OCI-LY3 (cell line): ENCODE results near the gene CALHM3.
"Not testable (repeated sequence)": the region's sequence is repeated elsewhere in the genome, so short reads cannot be mapped to it uniquely, and the experiment has no call there.

Source experiments
- H2AFZ ChIP-seq: fragments of 200-600, 300-600 bp; shearing (Covaris generic); 2 replicates; pipeline ENCODE4 v1.6.0; 2014; ENCODE audit warnings: antibody characterized with exemption, low read depth, low read length
- H3K27ac ChIP-seq: fragments of 200-600, 300-600 bp; sonication (generic); 2 replicates; pipeline ENCODE4 v1.5.1; 2014; ENCODE audit warnings: mild to moderate bottlenecking, low read length, moderate library complexity, mixed read lengths
- H3K27me3 ChIP-seq: fragments of 200-600, 300-600 bp; sonication (generic); 2 replicates; pipeline ENCODE4 v1.6.1; 2014; ENCODE audit warnings: low read depth, low read length, mixed read lengths
- H3K36me3 ChIP-seq: fragments of 200-600, 300-600 bp; sonication (generic); replicated peaks from 2 replicates; pipeline ENCODE3; 2014; ENCODE audit warnings: low read depth, low read length, mixed read lengths
- H3K4me1 ChIP-seq: fragments of 300-600, 200-600 bp; sonication (generic); 2 replicates; pipeline ENCODE4 v1.6.1; 2014; ENCODE audit warnings: low read length, mixed read lengths
- H3K4me2 ChIP-seq: fragments of 200-600, 300-600 bp; sonication (generic); 2 replicates; pipeline ENCODE4 v1.6.1; 2014; ENCODE audit warnings: low read length, mixed read lengths
- H3K4me3 ChIP-seq: fragments of 300-600, 200-600 bp; sonication (generic); 2 replicates; pipeline ENCODE4 v1.5.1; 2014; ENCODE audit warnings: antibody characterized with exemption, mild to moderate bottlenecking, low read length, moderate library complexity
- H3K79me2 ChIP-seq: fragments of 300-600, 200-600 bp; shearing (Covaris generic); 2 replicates; pipeline ENCODE4 v1.6.1; 2014; ENCODE audit warnings: mild to moderate bottlenecking, low read length, mixed read lengths
- H3K9ac ChIP-seq: fragments of 300-600, 200-600 bp; shearing (Covaris generic); 2 replicates; pipeline ENCODE4 v1.6.0; 2014; ENCODE audit warnings: mild to moderate bottlenecking, low read length, moderate library complexity
- H3K9me3 ChIP-seq: fragments of 200-600, 300-600 bp; shearing (Covaris generic); 2 replicates; pipeline ENCODE4 v1.6.1; 2014; ENCODE audit warnings: low read length, mixed read lengths; ENCODE audit not compliant: insufficient read depth
- H4K20me1 ChIP-seq: fragments of 200-600, 300-600 bp; sonication (generic); 2 replicates; pipeline ENCODE4 v1.6.1; 2016; ENCODE audit warnings: low read length, mixed read lengths; ENCODE audit not compliant: insufficient read depth
- CTCF ChIP-seq: fragments of 200-600, 300-600 bp; sonication (generic); IDR thresholded peaks from 2 replicates; pipeline ENCODE4 v1.5.1; 2014; ENCODE audit warnings: antibody characterized with exemption, low read length, low read depth
- EZH2phosphoT487 ChIP-seq: fragments of 200-600 bp; shearing (Covaris generic); IDR thresholded peaks from 2 replicates; pipeline ENCODE4 v1.6.1; 2018; ENCODE audit warnings: antibody characterized with exemption, mixed run types, low read depth

Gene CALHM3

GRCh38 chr10:103491729-103492364 lies 12.8 kb upstream of the CALHM3 start:
- Histone ChIP-seq H3K27me3 (peaks cover 31% of the 10 kb centered on the region), H3K4me3 (no peak overlapping the region), H3K79me2 (no peaks in the 10 kb centered on the region), H3K27ac (no peak overlapping the region), H4K20me1 (no peaks in the 10 kb centered on the region), H3K9ac (no peak overlapping the region), H3K4me1 (0 out of 2 replicates have a peak, but pooled peaks cover 3% of the 10 kb centered on the region), H3K36me3 (no peaks in the 10 kb centered on the region), H3K9me3 (no peaks in the 10 kb centered on the region), H2AFZ (no peak overlapping the region), H3K4me2 (no peak overlapping the region)
- TF ChIP-seq EZH2phosphoT487, result no peak

- H3K9me3 ChIP-seq, result no peaks in the 10 kb centered on the region
- peaks cover 28% of the 10 kb centered on the region for H3K27me3 ChIP-seq
- no peaks in the 10 kb centered on the region for H3K36me3 ChIP-seq
- no peak overlapping the region for H3K4me3 ChIP-seq
- H2AFZ ChIP-seq, result no peak overlapping the region
- H3K79me2 ChIP-seq, result no peaks in the 10 kb centered on the region
- H3K4me2 ChIP-seq, result no peak overlapping the region
- TF ChIP-seq CTCF (no peak), EZH2phosphoT487 (no peak)
- H3K4me1 ChIP-seq, result 0 out of 2 replicates have a peak, but pooled peaks cover 3% of the 10 kb centered on the region
- no peak overlapping the region for H3K27ac ChIP-seq
- no peak overlapping the region for H3K9ac ChIP-seq
- H4K20me1 ChIP-seq, result no peaks in the 10 kb centered on the region
These were observed 11.9 kb upstream of the CALHM3 start for GRCh38 chr10:103490986-103491314.

- H3K27me3 ChIP-seq, result peaks cover 3% of the 10 kb centered on the region; the same call in 1 of the 2 replicates
- no peaks in the 10 kb centered on the region for H3K79me2 ChIP-seq
- H4K20me1 ChIP-seq, result no peaks in the 10 kb centered on the region
- TF ChIP-seq EZH2phosphoT487 (no peak), CTCF (no peak)
- H3K4me2 ChIP-seq, result no peak overlapping the region
- no peak overlapping the region for H3K4me3 ChIP-seq
- H3K27ac ChIP-seq, result no peak overlapping the region
- no peaks in the 10 kb centered on the region for H3K36me3 ChIP-seq
- H3K4me1 ChIP-seq, result 0 out of 2 replicates have a peak, but pooled peaks cover under 1% of the 10 kb centered on the region
- no peak overlapping the region for H2AFZ ChIP-seq
- H3K9me3 ChIP-seq, result no peaks in the 10 kb centered on the region
- H3K9ac ChIP-seq, result no peak overlapping the region
These were observed 8.3 kb upstream of the CALHM3 start for GRCh38 chr10:103487410-103487708.

- H3K9me3 ChIP-seq, H3K4me3 ChIP-seq, H4K20me1 ChIP-seq, H3K27me3 ChIP-seq, H3K36me3 ChIP-seq, H3K4me1 ChIP-seq, H3K79me2 ChIP-seq, H2AFZ ChIP-seq, H3K9ac ChIP-seq, H3K4me2 ChIP-seq, H3K27ac ChIP-seq: not testable (repeated sequence)
These were observed 7.8 kb upstream of the CALHM3 start for GRCh38 chr10:103486635-103487409.

GRCh38 chr10:103481974-103482531 lies 3.0 kb upstream of the CALHM3 start:
- H4K20me1 ChIP-seq, result no peaks in the 10 kb centered on the region
- H3K4me1 ChIP-seq, result 0 out of 2 replicates have a peak, but pooled peaks cover 4% of the 10 kb centered on the region
- H3K9me3 ChIP-seq, result no peaks in the 10 kb centered on the region
- no peak overlapping the region for H3K9ac ChIP-seq
- H3K36me3 ChIP-seq, result no peaks in the 10 kb centered on the region
- no peaks in the 10 kb centered on the region for H3K27me3 ChIP-seq
- peak; percentile 65 for TF ChIP-seq CTCF
- TF ChIP-seq EZH2phosphoT487, result no peak
- peak overlapping the region; percentile 37; the same call in 1 of the 2 replicates for H3K4me3 ChIP-seq
- peak overlapping the region; percentile 39 for H3K4me2 ChIP-seq
- H3K27ac ChIP-seq, result no peak overlapping the region
- no peaks in the 10 kb centered on the region for H3K79me2 ChIP-seq
- H2AFZ ChIP-seq, result 0 out of 2 replicates have a peak overlapping the region, but pooled peaks have one; percentile 40
